CD4-positive, alpha-beta memory T cell (primary cell): ENCODE measurements around the gene LAMA5. TPM values are rescaled to one million over a fixed set of nuclear protein-coding genes. Genes with fewer than 3 reads are reported as not detected.

Experiments used
- CTCF ChIA-PET: fragments of 350-600 bp; sonication (Branson Sonifier 250); formaldehyde crosslinking; loops from one replicate; lab custom pipeline; 2021; ENCODE audit warnings: inconsistent platforms; ENCODE audit not compliant: partially characterized antibody; lab: Charles Lee
- POLR2A ChIA-PET: fragments of 350-600 bp; sonication (Branson Sonifier 250); formaldehyde crosslinking; loops from one replicate; lab custom pipeline; 2021; ENCODE audit not compliant: partially characterized antibody; lab: Charles Lee
- DNase-seq, 5 donors: peaks; one replicate each; pipeline versions ENCODE4 v3.0.0 to v3.0.0-alpha.2; 2020 to 2022; ENCODE audit warnings: mixed read lengths in 1 of 5
- H3K27ac ChIP-seq: one replicate; pipeline ENCODE4 v1.7.0; 2013; ENCODE audit warnings: low read depth, low read length
- H3K27me3 ChIP-seq: 2 replicates; pipeline ENCODE4 v1.7.0; 2013; ENCODE audit warnings: mild to moderate bottlenecking, low read length, moderate library complexity; ENCODE audit not compliant: insufficient read depth
- H3K36me3 ChIP-seq: 2 replicates; pipeline ENCODE4 v1.7.0; 2013; ENCODE audit warnings: mild to moderate bottlenecking, low read length, moderate library complexity; ENCODE audit not compliant: insufficient read depth
- H3K4me1 ChIP-seq: 2 replicates; pipeline ENCODE4 v1.7.0; 2013; ENCODE audit warnings: mild to moderate bottlenecking, low read length, moderate library complexity; ENCODE audit not compliant: insufficient read depth
- H3K4me3 ChIP-seq, 2 donors: one replicate each; pipeline ENCODE4 v1.7.0; 2013; ENCODE audit warnings: low read length in 2 of 2, mild to moderate bottlenecking in 1 of 2
- H3K9me3 ChIP-seq, 2 donors: one replicate each; pipeline ENCODE4 v1.7.0; 2013; ENCODE audit warnings: low read length in 2 of 2, control low read depth in 1 of 2; ENCODE audit not compliant: control insufficient read depth in 1 of 2
- H3K27ac Mint-ChIP-seq, 7 donors: one replicate each; pipeline ENCODE4 v1.8.0; 2020 to 2021; ENCODE audit warnings: mixed read lengths in 7 of 7, mild to moderate bottlenecking in 6 of 7, inconsistent platforms in 3 of 7, moderate library complexity in 3 of 7
- H3K27me3 Mint-ChIP-seq, 2 donors: one replicate each; pipeline ENCODE4 v1.8.0; 2020 to 2021; ENCODE audit warnings: mixed read lengths in 2 of 2
- H3K36me3 Mint-ChIP-seq, 2 donors: one replicate each; pipeline ENCODE4 v1.8.0; 2020 to 2021; ENCODE audit warnings: mixed read lengths in 2 of 2, inconsistent platforms in 1 of 2, mild to moderate bottlenecking in 1 of 2
- H3K4me1 Mint-ChIP-seq, 4 donors: one replicate each; pipeline ENCODE4 v1.8.0; 2020 to 2021; ENCODE audit warnings: mixed read lengths in 4 of 4, mild to moderate bottlenecking in 1 of 4
- H3K4me3 Mint-ChIP-seq, 8 donors: one replicate each; pipeline ENCODE4 v1.8.0; 2020 to 2021; ENCODE audit warnings: mixed read lengths in 8 of 8, mild to moderate bottlenecking in 7 of 8, moderate library complexity in 6 of 8, inconsistent platforms in 3 of 8
- H3K9me3 Mint-ChIP-seq, 8 donors: one replicate each; pipeline ENCODE4 v1.8.0; 2020 to 2021; ENCODE audit warnings: mixed read lengths in 8 of 8, mild to moderate bottlenecking in 5 of 8, inconsistent platforms in 3 of 8, moderate library complexity in 1 of 8
- intact Hi-C: fragments of 100-400 bp; cut with micrococcal nuclease; formaldehyde crosslinking; loops from one replicate; pipeline ENCODE4 v1.15.1; 2023
- polyA plus RNA-seq, 2 donors: library from polyadenylated mRNA; unstranded; fragments of 300-500 nt; fragmentation: Illumina TruSeq; gene quantifications; one replicate each; pipeline ENCODE4 v1.2.3, GENCODE V29; 2021
- total RNA-seq, 2 experiments: library from RNA; stranded (reverse); gene quantifications; one replicate each; pipeline ENCODE4 v1.2.3, GENCODE V29; 2021

The LAMA5 gene
- total and polyA plus RNA-seq, 4 experiments from 2014 or later, result 0.49 TPM; not detected in 3

GRCh38 chr20:62362991-62363919 is 3.9 kb downstream of the LAMA5 start:
- Mint-ChIP-seq H3K27ac (no peak overlapping the region), H3K4me3 (no peak overlapping the region), H3K9me3 (no peaks in the 10 kb centered on the region), H3K4me1 (peaks cover 0 to under 1% (median 0%) of the 10 kb centered on the region in 4 donors), H3K27me3 (peaks cover 6 to 15% of the 10 kb centered on the region in 2 donors), H3K36me3 (no peaks in the 10 kb centered on the region)
- Histone ChIP-seq H3K36me3 (no peaks in the 10 kb centered on the region), H3K27me3 (peaks cover 14% of the 10 kb centered on the region), H3K9me3 (no peaks in the 10 kb centered on the region), H3K27ac (no peak overlapping the region), H3K4me3 (no peak overlapping the region), H3K4me1 (peaks cover 17% of the 10 kb centered on the region)
- ChIA-PET CTCF (no interaction called here), POLR2A (no interaction called here)
- intact Hi-C loops, result no loop called here
- peak in 1 of 5 donors; percentile 33 for DNase-seq

GRCh38 chr20:62362590-62362940 is 4.5 kb downstream of the LAMA5 start:
- Histone ChIP-seq H3K27ac (no peak overlapping the region), H3K9me3 (no peaks in the 10 kb centered on the region), H3K4me3 (no peak overlapping the region), H3K27me3 (peaks cover 7% of the 10 kb centered on the region), H3K4me1 (peaks cover 10% of the 10 kb centered on the region), H3K36me3 (no peaks in the 10 kb centered on the region)
- DNase-seq, result no peak
- no peaks in the 10 kb centered on the region for H3K9me3 Mint-ChIP-seq
- peaks cover 6 to 13% of the 10 kb centered on the region in 2 donors for H3K27me3 Mint-ChIP-seq
- ChIA-PET CTCF (no interaction called here), POLR2A (no interaction called here)
- H3K4me1 Mint-ChIP-seq, result no peaks in the 10 kb centered on the region
- no peaks in the 10 kb centered on the region for H3K36me3 Mint-ChIP-seq
- H3K4me3 Mint-ChIP-seq, result no peak overlapping the region
- intact Hi-C loops, result no loop called here
- H3K27ac Mint-ChIP-seq, result no peak overlapping the region

GRCh38 chr20:62361799-62362589 is 5.1 kb downstream of the LAMA5 start:
- no peaks in the 10 kb centered on the region for H3K36me3 ChIP-seq
- intact Hi-C loops, result no loop called here
- peak in 1 of 5 donors; percentile 5 for DNase-seq
- ChIA-PET CTCF (no interaction called here), POLR2A (no interaction called here)
- Mint-ChIP-seq H3K36me3 (no peaks in the 10 kb centered on the region), H3K27ac (no peak overlapping the region), H3K9me3 (no peaks in the 10 kb centered on the region), H3K27me3 (peaks cover 6 to 12% of the 10 kb centered on the region in 2 donors), H3K4me3 (peak overlapping the region in 1 of 8 donors; percentile 26), H3K4me1 (no peaks in the 10 kb centered on the region)
- H3K27ac ChIP-seq, result no peak overlapping the region
- peaks cover 5% of the 10 kb centered on the region for H3K27me3 ChIP-seq
- no peak overlapping the region for H3K4me3 ChIP-seq
- H3K4me1 ChIP-seq, result peaks cover 8% of the 10 kb centered on the region
- H3K9me3 ChIP-seq, result no peaks in the 10 kb centered on the region

- no peak overlapping the region for H3K27ac Mint-ChIP-seq
- Histone ChIP-seq H3K9me3 (no peaks in the 10 kb centered on the region), H3K27me3 (peaks cover 2% of the 10 kb centered on the region), H3K4me1 (peaks cover 2% of the 10 kb centered on the region), H3K36me3 (no peaks in the 10 kb centered on the region), H3K4me3 (no peak overlapping the region), H3K27ac (no peak overlapping the region)
- ChIA-PET POLR2A (no interaction called here), CTCF (no interaction called here)
- H3K36me3 Mint-ChIP-seq, result no peaks in the 10 kb centered on the region
- H3K4me1 Mint-ChIP-seq, result no peaks in the 10 kb centered on the region
- intact Hi-C loops, result no loop called here
- no peak overlapping the region for H3K4me3 Mint-ChIP-seq
- no peaks in the 10 kb centered on the region for H3K9me3 Mint-ChIP-seq
- no peak for DNase-seq
- peaks cover 6 to 12% of the 10 kb centered on the region in 2 donors for H3K27me3 Mint-ChIP-seq
These were observed 6.0 kb downstream of the LAMA5 start for GRCh38 chr20:62360854-62361798.

- no peak overlapping the region for H3K27ac ChIP-seq
- ChIA-PET POLR2A (no interaction called here), CTCF (no interaction called here)
- Mint-ChIP-seq H3K4me1 (no peaks in the 10 kb centered on the region), H3K9me3 (no peaks in the 10 kb centered on the region), H3K27ac (no peak overlapping the region), H3K36me3 (no peaks in the 10 kb centered on the region), H3K4me3 (no peak overlapping the region), H3K27me3 (peaks cover 0 to 3% of the 10 kb centered on the region in 2 donors)
- H3K9me3 ChIP-seq, result no peaks in the 10 kb centered on the region
- no peaks in the 10 kb centered on the region for H3K36me3 ChIP-seq
- H3K4me3 ChIP-seq, result no peak overlapping the region
- peak in 1 of 5 donors; percentile 12 for DNase-seq
- H3K4me1 ChIP-seq, result no peaks in the 10 kb centered on the region
- no peaks in the 10 kb centered on the region for H3K27me3 ChIP-seq
- intact Hi-C loops, result no loop called here
These were observed 7.5 kb downstream of the LAMA5 start for GRCh38 chr20:62359491-62360121.

- Mint-ChIP-seq H3K27ac (no peak overlapping the region), H3K27me3 (peaks cover 0 to 2% of the 10 kb centered on the region in 2 donors), H3K9me3 (no peaks in the 10 kb centered on the region), H3K4me3 (no peak overlapping the region), H3K36me3 (no peaks in the 10 kb centered on the region), H3K4me1 (no peaks in the 10 kb centered on the region)
- Histone ChIP-seq H3K27me3 (no peaks in the 10 kb centered on the region), H3K4me3 (no peak overlapping the region), H3K9me3 (no peaks in the 10 kb centered on the region), H3K4me1 (no peaks in the 10 kb centered on the region), H3K27ac (no peak overlapping the region), H3K36me3 (no peaks in the 10 kb centered on the region)
- no peak for DNase-seq
- intact Hi-C loops, result no loop called here
- ChIA-PET CTCF (no interaction called here), POLR2A (no interaction called here)
These were observed 8.0 kb downstream of the LAMA5 start for GRCh38 chr20:62359043-62359490.
